NCI-H82 (cell line): ENCODE data around the gene GLYAT.
"Not testable (repeated sequence)": the region's sequence is repeated elsewhere in the genome, so short reads cannot be mapped to it uniquely, and the experiment has no call there.

ENCODE experiments used
- DNase-seq: peaks from one replicate; lab custom pipeline; 2025; lab: John Stamatoyannopoulos, UW

GLYAT gene

DNA sequence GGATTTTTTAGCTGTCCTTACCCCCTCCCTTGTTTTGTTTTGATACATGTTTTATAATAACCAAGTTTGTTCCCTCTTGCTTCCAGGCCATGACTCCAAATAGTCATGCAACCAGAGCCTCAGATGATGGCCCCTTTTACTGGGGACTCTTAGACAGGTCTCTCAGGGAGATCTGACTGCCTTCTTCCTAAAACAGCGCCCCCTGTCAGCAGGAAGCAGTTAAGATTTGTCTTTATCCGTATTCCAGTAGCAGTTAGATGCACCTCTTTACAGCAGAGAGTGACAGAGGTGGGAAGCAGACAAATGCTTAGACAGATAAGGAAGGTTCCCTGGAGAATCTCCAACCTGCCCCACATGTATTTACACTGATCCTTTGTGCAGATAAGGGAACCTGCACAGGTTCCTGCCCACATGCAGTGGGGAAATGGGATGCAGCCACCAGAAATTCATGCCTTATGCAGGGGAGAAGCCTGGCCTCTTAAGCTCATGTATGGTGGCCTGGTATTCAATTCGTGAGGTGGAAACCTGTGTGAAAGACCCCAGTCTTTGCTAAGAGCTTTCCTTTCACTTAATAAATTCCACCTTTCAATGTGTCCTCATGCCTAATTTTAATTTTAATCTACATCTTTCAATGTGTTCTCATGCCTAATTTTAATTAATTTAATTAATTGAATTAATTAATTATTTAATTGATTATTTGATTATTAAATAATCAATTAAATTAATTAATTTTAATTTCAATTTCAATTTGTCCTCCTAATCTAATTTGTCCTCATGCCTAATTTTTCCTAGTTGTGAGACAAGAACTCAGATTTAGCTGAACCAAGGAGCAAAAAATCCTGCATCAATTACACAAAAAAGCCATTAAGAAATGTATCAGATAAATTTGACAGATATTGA, 11.5 kb upstream of the GLYAT start:
- peak; percentile 0 for DNase-seq

DNA sequence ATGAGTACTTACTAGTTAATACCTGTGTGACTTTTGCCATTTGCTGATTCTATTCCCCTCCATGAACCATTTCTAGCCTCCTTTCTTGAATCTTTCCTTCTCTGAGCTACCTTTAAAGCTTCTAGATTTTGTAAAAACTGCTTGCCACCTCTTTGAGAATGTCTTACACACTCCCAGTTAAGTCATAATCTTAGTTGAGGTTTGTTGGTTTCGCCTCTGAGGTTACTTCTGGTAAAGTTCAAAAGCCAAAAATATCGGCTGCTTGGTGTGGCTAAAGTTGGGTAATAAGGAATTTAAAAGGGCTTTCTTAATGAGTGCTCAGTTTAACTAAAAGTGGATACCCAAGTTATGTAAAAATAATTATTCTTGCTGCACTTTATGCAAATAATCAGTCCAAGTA, 10.4 kb upstream of the GLYAT start:
- no peak for DNase-seq

DNA sequence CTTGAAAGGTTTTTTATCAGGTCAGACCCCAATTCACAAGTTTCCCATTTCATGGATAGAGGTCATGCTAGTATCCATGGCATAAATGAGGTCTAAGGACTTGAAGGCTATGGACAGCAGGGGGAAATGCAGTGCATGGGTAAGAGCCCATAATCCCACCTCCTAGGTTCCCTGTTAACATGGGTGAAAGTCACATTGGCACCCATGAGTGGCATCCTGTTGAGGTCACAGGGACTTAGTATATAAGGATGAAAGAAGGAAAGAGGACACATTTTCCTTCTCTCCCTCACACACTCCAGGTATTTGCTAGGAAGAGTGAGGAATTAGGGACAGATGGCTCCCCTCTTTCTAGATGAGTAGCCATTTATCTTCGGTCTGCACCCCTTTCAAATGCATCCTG, 9.4 kb upstream of the GLYAT start:
- DNase-seq: no peak

DNA sequence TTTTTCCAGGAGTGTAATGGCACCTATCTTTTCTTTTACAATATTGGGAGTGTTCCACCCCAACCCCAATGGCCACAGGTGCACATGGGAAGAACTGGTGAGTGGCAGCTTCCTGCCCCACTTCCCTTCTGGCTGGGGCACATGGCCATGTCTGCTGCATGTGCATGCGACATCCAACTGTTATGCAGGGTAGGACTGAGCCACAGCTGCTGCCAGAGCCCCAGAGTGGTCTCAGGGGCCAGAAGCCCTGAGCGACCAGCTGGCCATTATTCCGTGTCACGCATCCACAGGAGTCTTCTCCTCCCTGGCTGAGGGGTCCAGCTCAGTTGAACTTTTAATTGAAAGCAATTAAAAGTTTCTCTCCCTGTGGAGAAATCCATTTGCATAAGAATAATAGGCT, 8.7 kb upstream of the GLYAT start:
- no peak for DNase-seq

DNA sequence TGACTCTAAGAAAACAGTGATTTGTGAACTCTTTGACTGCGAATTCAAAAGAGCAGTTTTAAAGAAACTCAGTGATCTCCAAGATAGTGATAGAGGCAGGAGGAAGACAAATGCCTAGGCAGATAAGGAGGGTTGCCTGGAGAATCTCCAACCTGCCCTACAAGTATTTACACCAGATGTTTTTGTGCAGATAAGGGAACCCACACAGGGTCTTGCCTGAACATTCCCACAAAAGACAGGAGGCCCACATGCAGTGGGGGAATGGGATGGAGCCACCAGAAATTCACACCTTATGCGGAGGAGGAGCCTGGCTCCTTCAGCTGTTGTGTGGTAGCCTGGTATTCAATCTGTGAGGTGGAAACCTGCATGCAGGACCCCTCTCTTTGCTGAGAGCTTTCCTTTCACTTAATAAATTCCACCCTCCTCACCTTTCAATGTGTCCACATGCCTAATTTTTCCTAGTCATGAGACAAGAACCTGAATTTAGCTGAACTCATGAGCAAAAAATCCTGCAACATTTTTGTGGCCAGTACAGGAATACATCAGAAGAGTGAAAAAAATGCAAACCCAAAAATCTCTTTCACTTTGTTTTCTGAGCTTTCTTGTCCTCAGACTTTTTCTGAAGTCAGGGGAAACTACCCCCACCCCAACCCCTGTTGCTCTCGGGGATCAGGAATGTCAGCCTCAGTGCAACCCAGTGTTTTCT, 8.1 kb upstream of the GLYAT start:
- no peak for DNase-seq

DNA sequence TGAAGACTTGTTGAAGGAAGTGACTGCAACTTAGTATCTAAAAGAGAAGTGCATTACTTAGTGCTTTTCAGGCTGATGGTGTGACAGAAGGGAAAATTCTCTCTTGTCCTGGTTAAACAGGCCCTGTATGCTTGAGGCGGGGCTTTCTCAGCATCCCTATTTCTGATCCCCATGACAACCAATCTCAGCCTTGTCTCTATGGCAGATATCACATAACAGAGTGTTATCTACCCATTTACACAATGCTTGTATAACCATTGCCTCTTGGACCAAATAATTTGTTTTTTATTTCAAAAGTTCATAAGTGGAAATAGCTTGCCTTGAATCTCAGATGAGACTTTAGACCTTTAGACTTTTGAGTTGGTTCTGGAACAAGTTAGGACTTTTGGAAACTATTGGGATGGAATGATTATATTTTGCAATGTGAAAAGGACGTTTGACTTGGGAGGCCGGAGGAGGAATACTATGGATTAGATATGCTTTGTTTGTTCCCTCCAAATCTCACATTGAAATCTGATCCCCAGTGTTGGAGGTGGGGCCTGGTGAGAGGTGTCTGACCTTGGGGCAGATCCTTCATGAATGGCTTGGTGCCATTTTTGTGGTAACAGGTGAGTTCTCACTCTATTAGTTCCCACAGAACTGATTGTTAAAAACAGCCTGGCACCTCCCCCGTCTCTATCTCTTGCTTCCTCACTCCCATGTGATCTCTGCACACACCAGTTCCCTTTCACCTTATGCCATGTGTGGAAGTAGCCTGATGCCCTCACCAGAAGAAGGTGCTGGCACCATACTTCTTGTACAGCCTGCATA, 3.1 kb upstream of the GLYAT start:
- DNase-seq: no peak

DNA sequence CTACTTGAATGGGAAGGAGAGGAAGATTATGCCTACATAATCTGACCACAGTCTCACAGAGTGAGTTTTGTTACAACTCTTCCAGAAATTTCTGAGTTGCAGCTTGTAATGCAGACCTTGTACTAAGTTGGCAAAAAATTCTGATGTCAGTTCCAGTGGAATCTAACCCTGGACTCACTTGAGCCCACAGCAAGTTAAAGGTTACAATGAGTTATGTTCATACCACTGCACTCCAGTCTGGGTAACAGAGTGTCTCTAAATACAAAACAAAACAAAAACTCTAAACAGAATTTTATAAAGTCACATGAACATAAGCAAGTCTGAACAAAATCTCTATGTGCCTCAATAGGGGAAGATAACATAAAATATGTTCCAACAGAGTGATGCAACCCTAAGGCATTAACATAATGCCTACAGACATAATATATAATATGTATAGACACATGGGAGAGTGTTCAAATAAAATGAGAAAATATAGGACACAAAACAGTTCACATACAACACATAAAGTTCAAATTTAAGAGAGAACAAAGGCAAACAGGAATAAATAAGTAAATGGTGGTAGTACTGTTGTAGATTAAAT, 1.1 kb downstream of the GLYAT start:
- no peak for DNase-seq

DNA sequence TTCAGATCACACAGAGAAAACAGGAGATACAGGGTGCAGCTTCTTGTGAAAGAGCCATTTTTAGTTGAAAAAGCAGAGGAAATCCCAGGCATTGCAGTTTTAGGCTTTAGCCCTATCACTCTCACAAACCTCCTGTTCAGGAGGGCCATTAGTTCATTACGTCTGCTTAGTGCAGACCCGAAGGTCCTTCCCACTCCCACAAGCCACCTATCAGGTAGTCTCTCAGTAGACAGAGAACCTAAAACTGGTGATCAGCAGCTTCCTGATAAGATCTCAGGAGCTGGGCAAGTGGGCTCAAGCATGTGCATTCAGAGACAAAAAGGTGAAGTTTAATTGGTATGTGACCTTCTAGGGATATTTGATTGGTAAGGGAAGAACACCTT, 4.3 kb downstream of the GLYAT start:
- DNase-seq: no peak

DNA sequence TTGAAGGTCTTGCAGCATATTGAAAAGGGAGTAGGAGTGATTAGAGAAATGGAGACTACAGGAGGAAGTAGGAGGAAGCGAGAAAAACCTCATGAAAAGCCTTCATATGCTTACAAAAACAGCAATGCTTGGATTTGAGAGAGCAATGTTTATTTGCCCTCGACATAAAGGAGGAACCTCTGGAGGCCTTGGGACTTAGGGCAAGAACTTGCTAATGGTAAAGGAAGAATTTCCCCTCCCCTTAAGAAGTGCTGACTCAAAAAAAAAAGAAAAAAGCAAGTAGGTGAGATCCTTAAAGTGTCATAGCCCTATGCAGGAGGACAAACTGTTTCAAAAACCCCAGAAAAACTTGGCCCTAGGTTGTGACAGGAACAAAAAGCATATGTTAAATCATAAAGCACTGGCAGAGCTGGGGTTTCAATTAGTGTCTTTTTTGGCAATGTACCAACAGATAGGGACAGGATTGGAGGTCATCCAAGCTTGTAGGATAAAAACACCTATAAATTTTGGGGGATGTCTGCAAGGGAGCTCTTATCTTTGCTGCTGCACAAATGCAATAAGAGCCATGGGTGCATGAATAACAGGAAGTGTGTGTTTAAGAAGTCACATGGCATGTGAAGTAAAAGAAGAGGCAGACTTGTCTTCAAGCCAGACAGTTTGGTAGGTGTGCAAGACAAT, 4.9 kb downstream of the GLYAT start:
- DNase-seq: no peak

DNA sequence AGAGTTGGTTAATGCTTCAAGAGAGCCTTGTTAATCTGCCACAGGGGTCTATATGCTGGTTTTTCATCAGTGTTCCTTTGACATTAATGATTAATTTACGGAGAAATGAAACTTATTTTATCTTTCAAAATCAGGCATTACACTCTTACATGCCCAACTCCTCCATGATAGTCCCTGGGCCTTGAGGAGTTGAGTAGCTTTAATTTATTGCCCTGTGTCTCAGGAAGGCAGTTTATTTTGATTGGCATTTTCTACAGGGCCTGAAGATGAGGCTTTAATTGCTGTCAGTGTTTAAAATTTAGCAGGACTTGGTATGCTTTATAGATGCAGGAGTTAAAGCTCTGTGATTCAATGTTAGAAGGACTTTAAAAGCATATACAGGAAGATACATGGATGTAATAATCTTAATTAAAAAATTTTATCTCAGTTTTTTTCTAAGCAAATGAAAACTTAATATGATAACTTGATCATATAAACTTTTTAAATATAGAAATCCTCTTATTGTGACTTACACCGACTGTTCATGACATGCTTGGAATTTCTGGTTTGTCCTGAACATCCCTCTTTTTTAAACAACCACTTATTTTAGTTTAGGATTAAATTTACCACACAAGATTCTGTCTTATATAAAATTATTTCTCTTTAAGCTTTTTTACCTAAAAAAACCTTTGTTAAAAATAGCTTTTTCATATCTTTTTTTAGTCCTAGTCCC, 12.2 kb downstream of the GLYAT start:
- no peak for DNase-seq

DNA sequence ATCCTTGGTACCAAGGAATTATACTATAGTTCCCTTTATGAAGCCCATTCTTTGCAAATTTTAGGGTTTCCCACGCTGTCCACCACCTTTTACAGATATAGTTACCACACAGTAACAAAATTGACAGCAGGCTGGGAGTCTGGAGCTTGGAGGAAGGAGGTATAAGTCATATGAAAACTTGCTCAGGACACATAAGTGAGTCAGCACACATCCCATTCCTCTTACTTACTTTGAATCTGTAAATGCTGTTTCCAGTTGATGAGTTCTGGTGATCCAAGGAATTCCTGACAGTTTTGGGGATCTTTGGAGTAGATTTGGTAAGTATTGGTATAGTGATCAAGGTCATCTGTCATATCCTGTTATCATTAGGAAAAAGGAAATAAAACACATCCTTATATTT, 19.2 kb downstream of the GLYAT start:
- no peak for DNase-seq

DNA sequence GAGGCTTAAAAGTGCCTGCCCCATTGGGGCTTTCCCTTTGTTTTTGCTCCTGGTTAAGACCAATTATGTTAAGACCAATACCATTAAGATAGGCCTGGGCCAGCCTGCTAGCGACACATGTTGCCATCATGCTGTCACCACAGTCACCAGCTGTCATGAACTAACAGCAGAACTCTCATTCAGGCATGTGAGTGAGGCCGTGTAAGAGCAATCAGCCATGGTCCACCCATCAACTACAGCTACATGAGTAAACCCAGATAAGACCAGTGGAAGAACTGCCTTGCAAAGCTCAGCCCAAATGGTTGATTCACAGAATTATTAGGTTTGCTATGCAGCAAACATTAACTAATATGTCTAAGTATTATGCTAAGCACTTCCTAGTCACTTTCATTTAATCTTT, 19.9 kb downstream of the GLYAT start:
- peak; percentile 28 for DNase-seq

DNA sequence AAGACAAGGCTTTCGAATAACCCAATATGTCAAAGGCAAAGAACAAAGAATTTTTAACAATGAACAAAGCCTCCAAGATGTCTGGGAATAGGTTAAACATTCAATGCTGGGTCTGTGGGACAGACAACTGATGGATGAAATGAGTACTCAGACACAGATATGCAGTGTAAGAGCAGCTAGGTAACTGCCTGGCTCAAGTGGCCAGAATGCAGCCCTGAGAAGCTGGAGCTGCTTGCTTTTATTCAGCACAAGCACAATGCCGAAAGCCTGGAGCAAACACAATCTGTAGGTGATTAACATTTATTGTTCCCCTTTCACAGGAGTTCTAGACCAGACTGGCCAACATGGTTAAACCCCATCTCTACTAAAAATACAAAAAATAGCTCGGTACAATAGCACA, 24.0 kb downstream of the GLYAT start:
- no peak for DNase-seq

DNA sequence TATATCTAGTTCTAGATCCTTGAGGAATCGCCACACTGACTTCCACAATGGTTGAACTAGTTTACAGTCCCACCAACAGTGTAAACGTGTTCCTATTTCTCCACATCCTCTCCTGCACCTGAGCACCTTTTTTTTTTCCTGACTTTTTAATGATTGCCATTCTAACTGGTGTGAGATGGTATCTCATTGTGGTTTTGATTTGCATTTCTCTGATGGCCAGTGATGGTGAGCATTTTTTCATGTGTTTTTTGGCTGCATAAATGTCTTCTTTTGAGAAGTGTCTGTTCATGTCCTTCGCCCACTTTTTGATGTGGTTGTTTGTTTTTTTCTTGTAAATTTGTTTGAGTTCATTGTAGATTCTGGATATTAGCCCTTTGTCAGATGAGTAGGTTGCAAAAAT, 34.9 kb downstream of the GLYAT start:
- DNase-seq: not testable (repeated sequence)

DNA sequence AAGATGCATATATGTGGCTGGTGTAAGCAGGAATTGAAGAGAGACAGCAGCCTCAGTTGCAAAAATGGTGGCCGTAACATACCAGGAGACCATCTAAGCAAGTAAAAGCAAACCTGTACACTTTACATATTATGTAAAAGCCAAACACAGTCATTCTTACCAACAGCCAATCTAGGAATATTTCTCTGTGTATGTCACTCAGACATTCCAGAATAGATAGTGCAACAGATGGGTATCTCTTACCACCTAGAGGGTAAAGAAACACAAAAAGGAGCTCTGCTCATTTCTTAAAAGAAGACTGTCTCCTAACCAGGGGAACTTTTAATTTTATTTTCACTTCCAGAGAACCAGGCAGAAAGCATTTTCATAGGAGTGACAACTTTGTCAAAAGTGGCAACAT, 38.7 kb downstream of the GLYAT start:
- no peak for DNase-seq

DNA sequence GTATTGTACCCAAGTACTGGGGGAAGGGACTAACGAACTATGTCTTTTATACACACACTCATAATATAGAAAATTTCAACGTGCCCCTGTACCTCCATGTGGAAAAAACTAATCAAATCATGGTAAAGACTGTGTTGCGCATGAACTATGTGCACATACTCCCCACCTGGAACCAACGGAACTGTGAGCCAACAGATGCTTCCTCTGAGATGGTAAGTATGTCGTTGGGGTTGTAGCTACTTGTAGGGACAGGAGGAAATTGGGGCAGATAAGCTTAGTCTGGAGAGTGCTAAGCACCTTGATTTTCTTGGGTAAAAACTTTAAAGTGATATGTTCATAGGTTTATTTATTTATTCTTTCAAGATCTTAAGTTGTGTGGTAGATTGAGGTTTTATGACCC, 40.1 kb downstream of the GLYAT start:
- no peak for DNase-seq

DNA sequence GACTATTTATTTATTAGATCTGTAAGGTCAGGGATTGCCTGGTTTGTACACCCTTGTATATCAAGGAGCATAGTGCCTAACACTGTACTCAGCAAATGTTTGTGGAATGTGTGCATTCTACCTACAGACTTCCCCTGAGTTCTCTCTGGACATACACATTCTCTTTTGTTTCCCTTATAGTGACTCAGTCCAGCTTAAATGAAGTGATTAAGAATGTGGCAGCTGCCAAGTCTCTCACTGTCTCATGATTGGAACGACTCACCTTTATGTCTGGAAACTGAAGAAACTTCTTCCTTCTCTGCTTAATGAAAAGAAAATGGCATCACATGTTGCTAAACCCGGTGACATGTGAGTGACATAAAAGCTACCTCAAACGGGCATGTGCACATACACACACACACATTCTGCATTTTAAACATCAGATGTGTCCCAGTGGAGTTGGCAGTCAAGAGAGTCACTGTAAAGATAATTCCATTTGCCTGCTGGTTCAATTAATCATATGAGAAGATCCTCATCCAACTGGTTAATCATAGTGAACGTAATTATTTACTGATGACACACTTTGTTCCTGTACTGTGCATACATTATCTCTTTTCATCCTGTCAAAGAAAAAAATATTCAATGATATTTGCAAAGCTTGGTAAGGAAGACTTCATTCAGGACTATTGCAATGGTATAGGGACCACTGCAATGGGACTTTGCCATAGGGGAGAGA, 42.8 kb downstream of the GLYAT start:
- peak; percentile 45 for DNase-seq

DNA sequence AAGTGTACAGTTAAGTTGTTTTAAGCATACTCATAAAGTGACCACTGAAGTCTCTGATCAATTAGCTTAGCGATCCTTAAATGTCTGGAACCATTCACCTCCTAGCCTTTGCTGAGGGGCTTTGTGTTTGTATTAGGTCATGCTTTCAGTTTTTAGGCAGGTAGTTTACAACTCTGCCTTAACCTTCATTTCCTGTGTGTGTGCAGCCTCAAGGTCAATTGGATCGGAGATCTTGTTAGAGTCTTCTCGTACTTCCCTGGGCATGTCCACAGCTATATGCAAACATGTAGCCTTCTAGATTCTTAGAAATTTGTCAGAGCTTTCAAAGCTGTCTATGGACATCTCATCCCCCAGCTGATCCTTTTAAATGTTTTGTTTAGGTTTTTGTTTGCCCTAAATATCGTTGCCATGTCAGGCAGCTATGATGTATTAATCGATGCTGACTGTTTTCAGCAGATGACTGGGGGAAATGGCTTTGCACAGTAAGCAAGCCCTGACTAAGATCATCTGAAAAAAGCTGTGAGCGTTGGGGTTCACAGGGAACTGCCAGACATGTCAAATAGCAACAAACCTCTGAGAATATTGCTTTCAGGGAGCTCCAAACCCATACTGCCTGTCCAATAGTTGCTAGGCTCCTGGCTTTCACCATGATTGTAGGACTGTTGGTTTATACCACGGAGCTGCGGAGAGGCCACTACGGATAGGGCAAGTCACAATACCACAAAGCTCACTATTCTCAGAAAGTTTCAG, 45.6 kb downstream of the GLYAT start:
- DNase-seq: no peak

DNA sequence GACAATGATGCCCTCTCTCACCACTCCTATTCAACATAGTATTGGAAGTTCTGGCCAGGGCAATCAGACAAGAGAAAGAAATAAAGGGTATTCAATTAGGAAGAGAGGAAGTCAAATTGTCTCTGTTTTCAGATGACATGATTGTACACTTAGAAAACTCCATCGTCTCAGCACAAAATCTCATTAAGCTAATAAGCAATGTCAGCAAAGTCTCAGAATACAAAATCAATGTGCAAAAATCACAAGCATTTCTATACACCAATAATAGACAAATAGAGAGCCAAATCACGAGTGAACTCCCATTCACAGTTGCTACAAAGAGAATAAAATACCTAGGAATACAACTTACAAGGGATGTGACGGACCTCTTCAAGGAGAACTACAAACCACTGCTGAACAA, 49.1 kb downstream of the GLYAT start:
- not testable (repeated sequence) for DNase-seq

DNA sequence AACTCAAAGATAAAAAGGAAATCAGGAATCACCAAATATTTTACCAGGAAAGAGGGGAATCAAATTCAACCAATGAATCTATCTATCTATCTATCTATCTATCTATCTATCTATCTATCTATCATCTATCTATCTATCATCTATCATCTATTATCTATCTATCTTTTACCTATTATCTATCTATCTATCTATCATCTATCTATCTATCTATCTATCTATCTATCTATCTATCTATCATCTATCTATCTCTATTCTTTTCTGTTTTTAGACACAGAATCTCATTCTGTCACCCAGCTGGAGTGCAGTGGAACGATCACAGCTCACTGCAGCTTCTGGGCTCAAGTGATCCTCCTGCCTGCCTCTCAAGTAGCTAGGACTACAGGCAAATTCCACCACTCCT, 54.2 kb downstream of the GLYAT start:
- not testable (repeated sequence) for DNase-seq
